GM23338 (cell line): ENCODE data around the gene ZNF222. TPM values are rescaled to one million over a fixed set of nuclear protein-coding genes. Genes with fewer than 3 reads are reported as not detected.
A peak's percentile ranks its signal among the peaks of the same experiment; 100 is the strongest.

Source experiments
- ATAC-seq: fragments of 200-7000 bp; cut with Tn5 transposase; 3 replicates; pipeline ENCODE4 v1.9.1; 2020
- DNase-seq: peaks from one replicate; pipeline ENCODE4 v3.0.0-alpha.2; 2015; ENCODE audit warnings: low spot score
- H2AFZ ChIP-seq: fragments of 200-600 bp; sonication (generic); 2 replicates; pipeline ENCODE4 v1.8.0; 2016; ENCODE audit warnings: antibody characterized with exemption, mild to moderate bottlenecking, moderate library complexity
- H3F3A ChIP-seq: fragments of 200-600 bp; sonication (generic); replicated peaks from 2 replicates; pipeline ENCODE4 v1.8.0; 2017; ENCODE audit warnings: antibody characterized with exemption, mixed run types, low read depth
- H3K27ac ChIP-seq: fragments of 200-600 bp; sonication (generic); 2 replicates; pipeline ENCODE4 v1.6.1; 2016; ENCODE audit warnings: low read depth
- H3K27me3 ChIP-seq: fragments of 200-600 bp; sonication (generic); 2 replicates; pipeline ENCODE4 v1.8.0; 2016; ENCODE audit warnings: mild to moderate bottlenecking, mixed run types, moderate library complexity; ENCODE audit not compliant: insufficient read depth
- H3K36me3 ChIP-seq: fragments of 200-600 bp; sonication (generic); 2 replicates; pipeline ENCODE4 v1.8.0; 2016; ENCODE audit warnings: mild to moderate bottlenecking; ENCODE audit not compliant: insufficient read depth
- H3K4me1 ChIP-seq: fragments of 200-600 bp; sonication (generic); 2 replicates; pipeline ENCODE4 v1.8.0; 2016; ENCODE audit warnings: mild to moderate bottlenecking, moderate library complexity; ENCODE audit not compliant: insufficient read depth
- H3K4me2 ChIP-seq: fragments of 200-600 bp; sonication (generic); 2 replicates; pipeline ENCODE4 v1.7.1; 2017; ENCODE audit warnings: mixed run types
- H3K4me3 ChIP-seq: fragments of 200-600 bp; sonication (generic); 2 replicates; pipeline ENCODE4 v1.6.1; 2016; ENCODE audit warnings: mixed run types
- H3K79me2 ChIP-seq: fragments of 200-600 bp; sonication (generic); replicated peaks from 2 replicates; pipeline ENCODE4 v1.8.0; 2017; ENCODE audit warnings: mild to moderate bottlenecking; ENCODE audit not compliant: insufficient read depth
- H3K9me2 ChIP-seq: fragments of 200-600 bp; sonication (generic); 2 replicates; pipeline ENCODE4 v1.8.0; 2017; ENCODE audit not compliant: insufficient read depth
- H4K20me1 ChIP-seq: fragments of 200-600 bp; sonication (generic); replicated peaks from 2 replicates; pipeline ENCODE4 v1.8.0; 2017; ENCODE audit warnings: mild to moderate bottlenecking; ENCODE audit not compliant: insufficient read depth
- H3K27ac Mint-ChIP-seq: 2 replicates; pipeline ENCODE4 v1.8.0; 2020; ENCODE audit warnings: inconsistent platforms, mild to moderate bottlenecking, moderate library complexity, mixed read lengths
- H3K27me3 Mint-ChIP-seq: 3 replicates; pipeline ENCODE4 v1.8.0; 2022; ENCODE audit warnings: low read depth, mild to moderate bottlenecking, moderate library complexity, mixed read lengths, inconsistent platforms; ENCODE audit not compliant: insufficient read depth, poor library complexity
- H3K36me3 Mint-ChIP-seq: 3 replicates; pipeline ENCODE4 v1.8.0; 2021; ENCODE audit warnings: low read depth, mild to moderate bottlenecking, inconsistent platforms, moderate library complexity, mixed read lengths
- H3K4me1 Mint-ChIP-seq: 3 replicates; pipeline ENCODE4 v1.8.0; 2020; ENCODE audit warnings: mild to moderate bottlenecking, inconsistent platforms, mixed read lengths
- H3K4me3 Mint-ChIP-seq: 3 replicates; pipeline ENCODE4 v1.8.0; 2021; ENCODE audit warnings: moderate library complexity, mild to moderate bottlenecking, inconsistent platforms, mixed read lengths
- H3K9me3 Mint-ChIP-seq: 3 replicates; pipeline ENCODE4 v1.8.0; 2020; ENCODE audit warnings: moderate library complexity, mild to moderate bottlenecking, inconsistent platforms, mixed read lengths
- CREB1 ChIP-seq: fragments of 250-450 bp; sonication (Bioruptor Pico); IDR thresholded peaks from 2 replicates; pipeline ENCODE4 v1.5.0; 2020; ENCODE audit warnings: low read depth, mild to moderate bottlenecking, moderate library complexity
- CTCF ChIP-seq, 2 experiments: fragments of 200-600 bp in 1 of 2; sonication (generic) in 1 of 2; conservative IDR thresholded peaks; 2 replicates each; pipeline versions ENCODE4 v1.5.1 to v1.6.1; 2016 to 2017; ENCODE audit warnings: antibody characterized with exemption in 2 of 2, low read depth in 2 of 2, mild to moderate bottlenecking in 2 of 2, moderate library complexity in 1 of 2
- ETS1 ChIP-seq: IDR thresholded peaks from 2 replicates; pipeline ENCODE4 v1.6.1; 2016; ENCODE audit warnings: antibody characterized with exemption
- EZH2phosphoT487 ChIP-seq: fragments of 200-600 bp; sonication (generic); IDR thresholded peaks from one replicate; pipeline ENCODE4 v1.8.1; 2018; ENCODE audit warnings: antibody characterized with exemption; ENCODE audit not compliant: unreplicated experiment
- NANOG ChIP-seq: IDR thresholded peaks from 2 replicates; pipeline ENCODE4 v1.6.1; 2016; ENCODE audit warnings: antibody characterized with exemption, borderline replicate concordance
- POLR2AphosphoS5 ChIP-seq: IDR thresholded peaks from 2 replicates; pipeline ENCODE4 v1.6.1; 2016; ENCODE audit warnings: antibody characterized with exemption, low read depth
- REST ChIP-seq: IDR thresholded peaks from one replicate; pipeline ENCODE4 v1.6.1; 2018; ENCODE audit warnings: antibody characterized with exemption; ENCODE audit not compliant: unreplicated experiment
- STAT1 ChIP-seq: IDR thresholded peaks from one replicate; pipeline ENCODE4 v1.6.1; 2016; ENCODE audit warnings: antibody characterized with exemption; ENCODE audit not compliant: unreplicated experiment
- ZNF331 ChIP-seq: fragments of 250-450 bp; sonication (Bioruptor Pico); IDR thresholded peaks from 2 replicates; pipeline ENCODE4 v1.5.0; 2020; ENCODE audit warnings: low read depth, mild to moderate bottlenecking, moderate library complexity
- ZNF462 ChIP-seq: fragments of 250-450 bp; sonication (Bioruptor Pico); IDR thresholded peaks from 2 replicates; pipeline ENCODE4 v1.5.0; 2020; ENCODE audit warnings: mild to moderate bottlenecking, moderate library complexity
- polyA plus RNA-seq: library from polyadenylated mRNA; unstranded; fragments of >200 nt; fragmentation: Nextera tagmentation; extraction: Ambion mirVana; gene quantifications from 2 replicates; pipeline ENCODE4 v1.2.1, GENCODE V29; 2016
- total RNA-seq: library from RNA; depleted of rRNA; stranded (reverse); fragments of >200 nt; shearing (Covaris generic); gene quantifications from 2 replicates; pipeline ENCODE4 v1.2.3, GENCODE V29; 2014

Gene ZNF222
- total and polyA plus RNA-seq, 2 experiments from 2014 or later: 2.3 to 2.6 TPM

- Histone ChIP-seq H3K27me3 (no peaks in the 10 kb centered on the region), H3K4me2 (peak overlapping the region; percentile 77), H3K36me3 (peaks cover 18% of the 10 kb centered on the region), H3K79me2 (peaks cover 6% of the 10 kb centered on the region; the same call in 1 of the 2 replicates), H4K20me1 (no peaks in the 10 kb centered on the region), H3K9me2 (no peaks in the 10 kb centered on the region), H3K4me3 (peak overlapping the region; percentile 67), H3K27ac (no peak overlapping the region), H2AFZ (peak overlapping the region; percentile 96), H3F3A (no peaks in the 10 kb centered on the region), H3K4me1 (no peaks in the 10 kb centered on the region)
- DNase-seq (no peak), ATAC-seq (no peak)
- Mint-ChIP-seq H3K4me3 (peak overlapping the region; percentile 99), H3K27me3 (peaks cover 6% of the 10 kb centered on the region), H3K27ac (peak overlapping the region; percentile 98), H3K4me1 (peaks cover 7% of the 10 kb centered on the region; the same call in 2 of the 3 replicates), H3K36me3 (peaks cover 32% of the 10 kb centered on the region), H3K9me3 (peaks cover 8% of the 10 kb centered on the region)
- TF ChIP-seq CTCF (conservative IDR thresholded peaks at IDR 0.05; ENCODE audit: low read depth in 2 of 2) (no peak), STAT1 (no peak), CREB1 (CRISPR knock-in tag) (no peak), ETS1 (no peak), POLR2AphosphoS5 (no peak), EZH2phosphoT487 (no peak)
These were observed 321 bp upstream of the ZNF222 start for GRCh38 chr19:44024900-44025216.

GRCh38 chr19:44026622-44027021 lies 1.4 kb downstream of the ZNF222 start:
- no peak overlapping the region for H3K4me3 ChIP-seq
- ATAC-seq: no peak
- no peak for TF ChIP-seq REST
- no peak for TF ChIP-seq ZNF331 (CRISPR knock-in tag)
- no peak for TF ChIP-seq NANOG
- no peak for TF ChIP-seq ZNF462 (CRISPR knock-in tag)

More at GRCh38 chr19:44026622-44027021, 1.4 kb downstream of the ZNF222 start:
- no peak for DNase-seq
- H3F3A ChIP-seq: no peaks in the 10 kb centered on the region
- H3K4me1 ChIP-seq: no peaks in the 10 kb centered on the region
- peaks cover 7% of the 10 kb centered on the region; the same call in 2 of the 3 replicates for H3K4me1 Mint-ChIP-seq
- H3K27ac Mint-ChIP-seq: no peak overlapping the region
- H3K9me2 ChIP-seq: no peaks in the 10 kb centered on the region
- peaks cover 6% of the 10 kb centered on the region; the same call in 1 of the 2 replicates for H3K79me2 ChIP-seq
- peaks cover 50% of the 10 kb centered on the region for H3K36me3 Mint-ChIP-seq
- H3K4me2 ChIP-seq: no peak overlapping the region
- H3K27me3 ChIP-seq: no peaks in the 10 kb centered on the region
- no peak overlapping the region for H2AFZ ChIP-seq
- H3K36me3 ChIP-seq: peaks cover 32% of the 10 kb centered on the region
- peaks cover 6% of the 10 kb centered on the region for H3K27me3 Mint-ChIP-seq
- H4K20me1 ChIP-seq: no peaks in the 10 kb centered on the region
- no peak overlapping the region for H3K27ac ChIP-seq
- H3K4me3 Mint-ChIP-seq: peak overlapping the region; percentile 99; the same call in 2 of the 3 replicates
- H3K9me3 Mint-ChIP-seq: peaks cover 23% of the 10 kb centered on the region
